ENCODE measurements around the gene ICE2.

The ICE2 gene

GRCh38 chr15:60424006-60424405 lies 54.9 kb downstream of the ICE2 start:
- Histone ChIP-seq H3K27ac (replicated peaks) (no peak overlapping the region), H3K27me3 (ENCODE audit: insufficient read depth, poor library complexity, severe bottlenecking) (no peaks in the 10 kb centered on the region), H3K4me3 (replicated peaks; ENCODE audit: insufficient read depth, low read length) (no peak overlapping the region)
- TF ChIP-seq, protein P1, sequence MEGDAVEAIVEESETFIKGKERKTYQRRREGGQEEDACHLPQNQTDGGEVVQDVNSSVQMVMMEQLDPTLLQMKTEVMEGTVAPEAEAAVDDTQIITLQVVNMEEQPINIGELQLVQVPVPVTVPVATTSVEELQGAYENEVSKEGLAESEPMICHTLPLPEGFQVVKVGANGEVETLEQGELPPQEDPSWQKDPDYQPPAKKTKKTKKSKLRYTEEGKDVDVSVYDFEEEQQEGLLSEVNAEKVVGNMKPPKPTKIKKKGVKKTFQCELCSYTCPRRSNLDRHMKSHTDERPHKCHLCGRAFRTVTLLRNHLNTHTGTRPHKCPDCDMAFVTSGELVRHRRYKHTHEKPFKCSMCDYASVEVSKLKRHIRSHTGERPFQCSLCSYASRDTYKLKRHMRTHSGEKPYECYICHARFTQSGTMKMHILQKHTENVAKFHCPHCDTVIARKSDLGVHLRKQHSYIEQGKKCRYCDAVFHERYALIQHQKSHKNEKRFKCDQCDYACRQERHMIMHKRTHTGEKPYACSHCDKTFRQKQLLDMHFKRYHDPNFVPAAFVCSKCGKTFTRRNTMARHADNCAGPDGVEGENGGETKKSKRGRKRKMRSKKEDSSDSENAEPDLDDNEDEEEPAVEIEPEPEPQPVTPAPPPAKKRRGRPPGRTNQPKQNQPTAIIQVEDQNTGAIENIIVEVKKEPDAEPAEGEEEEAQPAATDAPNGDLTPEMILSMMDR (IDR thresholded peaks at IDR 0.05; ENCODE audit: insufficient read depth, low read length), result no peak
- no peak for TF ChIP-seq REST (IDR thresholded peaks at IDR 0.05; ENCODE audit: insufficient replicate concordance, low read depth)
- TF ChIP-seq GABPA (IDR thresholded peaks at IDR 0.05; ENCODE audit: low read depth), result no peak
- no peak for TF ChIP-seq SPI1 (IDR thresholded peaks at IDR 0.05; ENCODE audit: borderline replicate concordance, low read depth)
- TF ChIP-seq POLR2AphosphoS5 (IDR thresholded peaks at IDR 0.05; ENCODE audit: low read depth), result no peak
- DNase-seq (ENCODE audit: low read depth in 1 of 2, low spot score in 1 of 2), result no peak

GRCh38 chr15:60423537-60423936 lies 55.4 kb downstream of the ICE2 start:
- TF ChIP-seq REST (IDR thresholded peaks at IDR 0.05; ENCODE audit: insufficient replicate concordance, low read depth) (no peak), SPI1 (IDR thresholded peaks at IDR 0.05; ENCODE audit: borderline replicate concordance, low read depth) (no peak), GABPA (IDR thresholded peaks at IDR 0.05; ENCODE audit: low read depth) (no peak), POLR2AphosphoS5 (IDR thresholded peaks at IDR 0.05; ENCODE audit: low read depth) (no peak)
- TF ChIP-seq, protein P1 (IDR thresholded peaks at IDR 0.05; ENCODE audit: insufficient read depth, low read length), result no peak
- no peak for DNase-seq (ENCODE audit: low read depth in 1 of 2, low spot score in 1 of 2)
- H3K4me3 ChIP-seq (replicated peaks; ENCODE audit: insufficient read depth, low read length), result no peak overlapping the region
- H3K27ac ChIP-seq (replicated peaks), result no peak overlapping the region
- H3K27me3 ChIP-seq (ENCODE audit: insufficient read depth, poor library complexity, severe bottlenecking), result no peaks in the 10 kb centered on the region

- Histone ChIP-seq H3K27ac (replicated peaks) (no peak overlapping the region), H3K27me3 (ENCODE audit: insufficient read depth, poor library complexity, severe bottlenecking) (no peaks in the 10 kb centered on the region), H3K4me3 (replicated peaks; ENCODE audit: insufficient read depth, low read length) (no peak overlapping the region)
- TF ChIP-seq, protein P1 (IDR thresholded peaks at IDR 0.05; ENCODE audit: insufficient read depth, low read length), result no peak
- TF ChIP-seq REST (IDR thresholded peaks at IDR 0.05; ENCODE audit: insufficient replicate concordance, low read depth) (no peak), POLR2AphosphoS5 (IDR thresholded peaks at IDR 0.05; ENCODE audit: low read depth) (no peak)
- no peak for DNase-seq (ENCODE audit: low read depth in 1 of 2, low spot score in 1 of 2)
Measured at GRCh38 chr15:60421544-60421943, 57.4 kb downstream of the ICE2 start.

Measured in HL-60 (cell line).